ENCODE data around the gene GYPC. TPM values are rescaled to one million over a fixed set of nuclear protein-coding genes. Genes with fewer than 3 reads are reported as not detected.

Gene GYPC
- total RNA-seq, 1 donor from 2014 or later = 59.9 TPM

DNA sequence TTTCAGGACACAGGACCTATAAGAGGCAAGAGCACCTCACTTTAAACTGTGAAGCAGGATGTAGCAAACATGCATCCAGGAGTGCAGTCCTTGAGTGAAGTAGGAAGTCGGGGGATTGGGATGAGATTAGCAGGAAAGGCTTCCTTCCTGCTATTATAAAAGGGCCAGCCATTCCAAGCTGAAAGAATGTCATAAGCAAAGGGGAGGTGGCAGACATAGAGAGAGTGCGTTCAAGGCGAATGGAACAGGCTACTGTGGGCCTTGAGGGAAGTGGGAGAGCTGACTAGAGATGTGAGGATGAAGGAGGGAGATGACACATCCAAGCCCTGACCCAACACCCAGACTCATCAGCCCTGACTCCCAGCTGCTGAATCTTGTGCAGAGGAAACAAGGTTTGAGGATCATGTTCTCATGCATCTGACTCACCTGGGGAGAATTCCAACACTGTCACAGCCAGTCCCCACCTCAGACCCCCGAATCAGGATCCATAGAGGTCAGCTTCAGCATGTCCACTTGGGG is 63.9 kb downstream of the GYPC start:
- no peak overlapping the region for H3K4me3 ChIP-seq (ENCODE audit: low read depth, low read length)
- TF ChIP-seq, protein P1, sequence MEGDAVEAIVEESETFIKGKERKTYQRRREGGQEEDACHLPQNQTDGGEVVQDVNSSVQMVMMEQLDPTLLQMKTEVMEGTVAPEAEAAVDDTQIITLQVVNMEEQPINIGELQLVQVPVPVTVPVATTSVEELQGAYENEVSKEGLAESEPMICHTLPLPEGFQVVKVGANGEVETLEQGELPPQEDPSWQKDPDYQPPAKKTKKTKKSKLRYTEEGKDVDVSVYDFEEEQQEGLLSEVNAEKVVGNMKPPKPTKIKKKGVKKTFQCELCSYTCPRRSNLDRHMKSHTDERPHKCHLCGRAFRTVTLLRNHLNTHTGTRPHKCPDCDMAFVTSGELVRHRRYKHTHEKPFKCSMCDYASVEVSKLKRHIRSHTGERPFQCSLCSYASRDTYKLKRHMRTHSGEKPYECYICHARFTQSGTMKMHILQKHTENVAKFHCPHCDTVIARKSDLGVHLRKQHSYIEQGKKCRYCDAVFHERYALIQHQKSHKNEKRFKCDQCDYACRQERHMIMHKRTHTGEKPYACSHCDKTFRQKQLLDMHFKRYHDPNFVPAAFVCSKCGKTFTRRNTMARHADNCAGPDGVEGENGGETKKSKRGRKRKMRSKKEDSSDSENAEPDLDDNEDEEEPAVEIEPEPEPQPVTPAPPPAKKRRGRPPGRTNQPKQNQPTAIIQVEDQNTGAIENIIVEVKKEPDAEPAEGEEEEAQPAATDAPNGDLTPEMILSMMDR (conservative IDR thresholded peaks at IDR 0.05; ENCODE audit: low read depth, low read length) = no peak
- DNase-seq (ENCODE audit: low read depth) = no peak

DNA sequence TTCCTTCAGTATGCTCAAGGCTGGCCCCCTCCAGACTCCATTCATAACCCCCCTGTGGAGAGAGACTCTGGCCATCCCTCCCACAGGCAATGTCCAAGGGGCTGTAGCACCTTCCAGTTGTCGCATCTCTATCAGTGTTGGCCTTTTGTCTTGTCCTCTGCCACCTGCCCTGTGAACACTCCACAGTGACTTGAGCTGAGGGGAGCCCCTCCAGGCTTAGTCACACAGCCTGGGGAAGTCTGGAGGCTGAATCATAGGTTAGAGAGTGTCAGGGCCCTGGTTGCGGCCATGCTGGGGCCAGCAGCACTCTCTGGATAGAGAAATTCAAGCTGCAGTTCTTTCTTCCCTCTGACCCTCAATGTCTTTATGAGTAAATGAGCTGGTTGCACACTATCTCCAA is 64.7 kb downstream of the GYPC start:
- no peak for DNase-seq (ENCODE audit: low read depth)
- TF ChIP-seq, protein P1 (conservative IDR thresholded peaks at IDR 0.05; ENCODE audit: low read depth, low read length) = no peak
- H3K4me3 ChIP-seq (ENCODE audit: low read depth, low read length) = no peak overlapping the region

DNA sequence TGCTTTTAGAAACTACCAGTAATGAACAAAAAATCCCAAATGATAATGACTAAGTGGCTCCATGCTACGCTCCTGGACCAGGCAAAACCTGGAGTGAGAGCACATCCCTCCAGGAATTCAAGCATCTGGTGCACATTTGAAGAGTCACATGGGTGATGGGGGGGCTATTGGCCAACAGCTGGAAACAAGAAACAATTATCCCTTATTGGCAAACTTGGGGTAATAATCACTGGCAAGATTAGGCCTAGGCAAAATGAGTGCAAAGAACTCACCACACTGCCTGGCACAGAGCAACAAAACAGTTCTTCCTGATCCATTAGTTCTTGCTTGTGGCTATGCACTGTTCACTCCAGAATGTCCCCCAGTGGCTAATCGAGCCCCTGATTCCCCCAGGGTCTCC is 66.1 kb downstream of the GYPC start:
- H3K4me3 ChIP-seq (ENCODE audit: low read depth, low read length) = no peak overlapping the region
- TF ChIP-seq, protein P1 (conservative IDR thresholded peaks at IDR 0.05; ENCODE audit: low read depth, low read length) = no peak
- DNase-seq (ENCODE audit: low read depth) = no peak

DNA sequence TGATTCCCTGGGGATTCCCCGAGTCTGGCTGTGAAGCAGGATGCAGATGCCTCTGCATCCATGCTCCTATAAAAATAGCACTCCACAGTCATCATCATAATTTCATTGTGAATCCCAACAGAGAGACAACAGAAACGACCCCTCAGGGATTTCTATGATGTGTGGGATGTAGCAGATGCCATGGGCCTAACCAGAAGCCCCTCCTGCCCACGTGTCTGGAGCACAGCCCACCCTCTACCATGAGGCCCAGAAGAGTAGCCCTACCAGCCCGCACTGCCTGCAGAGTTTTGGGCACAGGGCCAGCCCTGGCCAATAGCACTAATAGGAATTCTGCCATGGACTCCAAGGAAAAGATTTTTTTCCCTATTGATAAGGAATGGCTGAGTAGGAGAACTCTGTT is 66.6 kb downstream of the GYPC start:
- H3K4me3 ChIP-seq (ENCODE audit: low read depth, low read length) = no peak overlapping the region
- TF ChIP-seq, protein P1 (conservative IDR thresholded peaks at IDR 0.05; ENCODE audit: low read depth, low read length) = no peak
- no peak for DNase-seq (ENCODE audit: low read depth)

DNA sequence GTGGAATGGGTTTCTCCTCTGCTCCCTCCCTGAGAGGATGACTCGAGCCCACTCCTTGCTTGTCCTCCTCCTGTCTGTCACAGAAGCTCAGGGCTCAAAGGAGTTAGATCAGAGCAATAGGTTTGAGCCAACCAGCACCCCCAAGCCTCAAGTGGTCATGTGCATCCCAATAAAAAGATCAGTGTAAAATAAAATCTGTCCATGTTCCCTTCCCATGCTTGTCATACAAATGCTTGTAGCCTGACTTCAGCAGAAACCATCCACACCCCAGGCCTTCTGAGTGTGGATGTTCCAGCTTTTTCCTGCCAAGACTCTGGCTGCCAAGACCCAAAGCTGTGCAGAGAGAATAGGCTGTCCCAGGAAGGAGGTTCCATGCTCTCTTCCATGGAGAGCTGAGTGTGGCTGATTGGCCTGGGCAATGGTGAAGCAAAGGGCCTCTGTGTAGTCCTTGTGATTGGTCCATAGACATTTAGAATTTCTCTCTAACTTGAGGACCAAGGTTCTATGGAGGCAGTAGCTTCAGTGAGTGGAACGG is 67.4 kb downstream of the GYPC start:
- TF ChIP-seq, protein P1 (conservative IDR thresholded peaks at IDR 0.05; ENCODE audit: low read depth, low read length) = no peak
- DNase-seq (ENCODE audit: low read depth) = no peak
- no peak overlapping the region for H3K4me3 ChIP-seq (ENCODE audit: low read depth, low read length)

DNA sequence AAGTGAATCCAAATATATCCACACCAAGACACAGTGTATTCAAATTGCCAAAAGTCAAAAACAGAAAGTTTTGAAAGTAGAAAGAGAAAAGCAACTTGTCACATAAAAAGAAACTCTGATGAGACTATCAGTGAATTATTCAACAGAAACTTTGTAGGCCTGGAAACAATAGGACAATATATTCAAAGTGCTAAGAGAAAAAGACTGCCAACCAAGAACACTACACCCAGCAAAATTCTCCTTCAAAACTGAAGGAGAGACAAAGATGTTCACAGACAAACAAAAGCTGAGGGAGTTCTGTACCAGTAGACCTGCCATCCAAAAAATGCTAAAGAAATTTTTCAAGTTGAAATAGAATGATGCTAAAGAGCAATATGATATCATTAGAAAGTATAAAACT is 69.6 kb downstream of the GYPC start:
- no peak overlapping the region for H3K4me3 ChIP-seq (ENCODE audit: low read depth, low read length)
- TF ChIP-seq, protein P1 (conservative IDR thresholded peaks at IDR 0.05; ENCODE audit: low read depth, low read length) = no peak
- DNase-seq (ENCODE audit: low read depth) = no peak

DNA sequence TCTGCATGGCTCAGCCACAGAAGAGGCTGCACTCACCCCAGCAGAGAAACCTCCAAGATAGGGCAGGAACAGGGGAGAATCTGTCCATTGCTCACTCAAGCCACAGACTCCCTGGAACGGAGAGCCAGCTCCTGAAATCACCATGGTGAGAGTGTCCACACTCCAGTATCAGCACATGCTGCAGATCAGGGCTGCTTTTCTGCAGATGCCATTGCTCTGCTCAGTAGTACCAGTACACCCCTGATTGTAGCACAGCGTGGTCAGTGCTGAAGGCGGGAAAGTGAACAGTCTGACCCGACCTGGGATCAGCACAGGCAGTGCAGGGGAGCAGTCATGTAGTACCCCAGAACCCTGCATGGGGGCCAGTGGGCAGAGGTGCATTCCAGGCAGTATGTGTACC is 73.9 kb downstream of the GYPC start:
- TF ChIP-seq, protein P1 (conservative IDR thresholded peaks at IDR 0.05; ENCODE audit: low read depth, low read length) = no peak
- no peak overlapping the region for H3K4me3 ChIP-seq (ENCODE audit: low read depth, low read length)
- DNase-seq (ENCODE audit: low read depth) = no peak

Data from epithelial cell of proximal tubule (primary cell).